GM11168 (cell line): ENCODE results near the gene MVK.

Source experiments
- in situ Hi-C: fragments of 300-500 bp; cut with MboI; formaldehyde crosslinking; loops from one replicate; pipeline ENCODE4 v1.12.0; 2022; ENCODE audit warnings: low sequenced_read_pairs; ENCODE audit not compliant: unreplicated experiment

MVK gene

DNA sequence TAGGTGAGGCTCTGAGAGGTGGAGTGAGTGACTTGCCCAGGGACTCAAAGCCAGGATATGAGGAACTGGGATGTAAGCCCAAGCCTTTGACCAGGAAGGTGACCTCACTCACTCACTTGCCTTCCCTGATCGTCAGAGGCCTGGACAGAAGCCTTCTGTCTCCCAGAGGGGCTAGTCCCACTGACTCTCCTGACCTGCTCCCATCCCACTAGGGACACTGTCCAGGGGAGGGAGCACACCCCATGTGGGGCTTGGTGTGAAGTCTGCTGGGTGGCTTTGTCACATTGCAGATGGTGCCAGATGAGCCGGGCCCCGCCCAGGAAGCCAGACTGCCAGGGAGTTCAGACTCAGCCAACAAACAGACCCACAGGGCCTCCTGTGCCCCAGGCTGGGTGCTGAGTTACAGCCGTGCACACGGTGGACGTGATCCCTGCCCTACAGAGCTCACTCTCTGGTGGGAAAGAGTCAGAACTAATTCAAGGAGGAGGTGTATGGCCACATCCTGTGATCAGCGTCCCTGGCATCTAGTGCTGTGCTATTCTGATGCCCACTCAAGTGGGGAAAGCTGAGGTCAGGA is 28.6 kb upstream of the MVK start:
- in situ Hi-C loops = no loop called here

DNA sequence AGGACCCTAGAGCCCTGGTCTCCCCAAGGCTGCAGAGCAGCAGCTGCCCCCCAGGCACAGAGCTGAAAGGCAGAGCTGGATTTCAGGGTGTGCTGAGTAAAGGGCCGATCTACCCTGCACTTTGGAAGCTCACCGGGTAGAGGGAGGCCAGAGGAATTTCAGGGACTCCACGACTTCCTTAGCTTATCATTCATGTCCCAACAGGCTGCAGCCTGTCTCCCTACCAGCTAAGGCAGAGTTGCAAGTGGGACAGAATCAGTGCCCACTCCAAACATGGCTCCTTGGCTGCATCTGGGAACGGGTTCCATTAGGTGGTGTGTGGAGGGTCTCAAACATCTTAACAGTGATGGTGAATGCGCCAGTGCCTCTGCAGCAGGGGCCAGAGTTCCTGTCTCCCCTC is 27.8 kb upstream of the MVK start:
- in situ Hi-C loops = no loop called here

DNA sequence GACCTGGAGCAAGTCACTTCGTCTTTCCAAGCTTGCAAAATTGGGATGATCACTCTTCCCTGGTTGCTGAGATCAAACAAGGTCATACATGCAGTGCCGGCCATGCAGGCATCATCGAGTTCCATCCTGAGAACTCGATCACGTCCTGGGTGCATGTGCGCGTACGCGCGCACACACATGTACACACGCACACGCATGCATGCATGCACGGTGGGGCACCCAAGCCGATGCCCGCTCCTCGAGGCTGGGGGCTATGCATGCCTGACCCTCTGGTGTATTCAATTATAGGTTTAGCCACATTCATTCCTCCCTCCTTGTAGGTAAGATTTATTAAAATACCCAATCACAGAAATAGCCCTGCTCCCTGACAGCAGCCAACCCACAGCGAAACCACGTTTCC is 26.3 kb upstream of the MVK start:
- in situ Hi-C loops = no loop called here

GRCh38 chr12:109548258-109548657 is 25.3 kb upstream of the MVK start:
- in situ Hi-C loops = no loop called here

GRCh38 chr12:109549613-109550270 is 23.9 kb upstream of the MVK start:
- in situ Hi-C loops = no loop called here

DNA sequence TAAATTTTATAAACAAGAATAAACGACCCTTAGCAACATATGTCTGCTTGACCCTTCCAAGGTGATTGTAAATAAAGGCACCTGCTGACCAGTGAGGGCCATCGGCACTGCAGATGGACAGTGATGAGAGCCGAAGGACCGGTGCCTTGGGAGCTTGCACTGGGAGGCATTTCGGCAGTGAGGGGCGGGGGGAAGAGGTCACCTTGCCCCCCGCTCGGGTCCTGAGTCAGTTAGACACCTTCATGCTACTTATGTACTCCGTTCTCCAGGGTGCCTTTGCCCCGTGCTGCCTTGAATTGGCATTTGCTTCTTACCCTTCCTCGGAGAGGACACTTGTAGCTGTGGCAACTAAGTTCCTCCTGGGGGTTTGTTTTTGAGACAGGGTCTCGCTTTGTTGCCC is 23.3 kb upstream of the MVK start:
- in situ Hi-C loops = no loop called here

- in situ Hi-C loops = no loop called here
Observed at GRCh38 chr12:109551108-109551507, 22.5 kb upstream of the MVK start.

DNA sequence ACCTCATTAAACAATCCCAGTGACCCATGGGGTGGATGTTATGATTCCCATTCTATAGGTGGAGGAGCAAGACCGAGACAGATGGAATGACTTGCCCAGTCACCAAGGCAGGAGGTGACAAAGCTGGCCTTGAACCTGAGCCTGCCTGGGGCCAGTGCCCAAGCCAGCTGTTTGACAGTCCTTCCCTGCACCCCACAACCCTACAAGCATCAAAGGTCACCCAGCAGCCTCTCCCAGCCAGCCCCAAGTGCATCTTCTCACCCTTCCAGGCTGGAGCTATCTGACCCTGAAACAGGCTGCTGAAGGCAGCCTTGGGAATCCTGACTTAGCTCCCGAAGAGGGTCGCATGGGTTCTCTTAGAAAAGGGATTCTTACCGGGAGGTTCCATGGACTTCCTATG is 20.6 kb upstream of the MVK start:
- in situ Hi-C loops = no loop called here

- in situ Hi-C loops = no loop called here
Observed at GRCh38 chr12:109553483-109553882, 20.1 kb upstream of the MVK start.

- in situ Hi-C loops = no loop called here
Observed at GRCh38 chr12:109553906-109554500, 19.6 kb upstream of the MVK start.

DNA sequence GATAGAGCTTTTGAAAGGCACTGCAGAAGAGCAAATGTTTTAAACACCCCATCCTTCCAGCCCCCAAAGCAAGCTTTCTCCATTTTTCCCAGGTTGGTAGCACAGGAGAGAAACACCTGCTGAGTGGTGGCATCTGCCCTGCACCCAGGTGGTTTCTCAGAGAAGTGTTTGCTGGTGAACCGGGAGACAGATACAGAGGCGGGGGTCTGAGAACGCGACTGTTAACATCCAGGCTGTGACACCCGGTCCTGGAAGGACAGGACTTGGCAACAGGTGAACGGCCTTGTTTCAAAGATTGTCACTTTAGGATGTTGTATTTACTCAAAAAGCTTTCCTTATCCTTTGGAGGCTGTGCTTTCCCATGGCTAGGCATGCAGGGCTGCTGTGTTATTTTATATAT is 18.8 kb upstream of the MVK start:
- in situ Hi-C loops = no loop called here

GRCh38 chr12:109555431-109556315 is 17.9 kb upstream of the MVK start:
- in situ Hi-C loops = no loop called here

- in situ Hi-C loops = no loop called here
Observed at GRCh38 chr12:109557200-109557599, 16.4 kb upstream of the MVK start.

DNA sequence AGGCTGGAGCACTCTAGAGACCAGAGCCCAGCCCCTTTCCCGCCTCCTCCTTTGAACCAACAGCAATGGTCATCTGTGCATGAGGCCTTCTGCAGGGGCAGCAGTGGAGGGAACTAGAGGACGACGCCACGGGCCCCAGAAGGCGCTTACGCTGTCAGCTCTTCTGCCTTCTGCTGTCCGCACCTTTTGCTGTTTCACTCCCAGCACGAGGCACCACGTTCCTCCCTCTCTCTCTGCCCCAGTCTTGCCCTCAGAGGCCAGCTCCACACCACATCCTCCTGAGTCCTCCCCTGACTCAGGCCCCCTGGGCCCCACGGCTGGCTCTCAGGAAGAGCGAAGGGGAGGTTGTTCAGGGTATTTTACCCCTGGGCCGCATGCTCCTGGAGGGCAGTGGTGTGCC is 15.8 kb upstream of the MVK start:
- in situ Hi-C loops = no loop called here

GRCh38 chr12:109558374-109559199 is 15.0 kb upstream of the MVK start:
- in situ Hi-C loops = no loop called here

GRCh38 chr12:109559200-109559505 is 14.4 kb upstream of the MVK start:
- in situ Hi-C loops = no loop called here

DNA sequence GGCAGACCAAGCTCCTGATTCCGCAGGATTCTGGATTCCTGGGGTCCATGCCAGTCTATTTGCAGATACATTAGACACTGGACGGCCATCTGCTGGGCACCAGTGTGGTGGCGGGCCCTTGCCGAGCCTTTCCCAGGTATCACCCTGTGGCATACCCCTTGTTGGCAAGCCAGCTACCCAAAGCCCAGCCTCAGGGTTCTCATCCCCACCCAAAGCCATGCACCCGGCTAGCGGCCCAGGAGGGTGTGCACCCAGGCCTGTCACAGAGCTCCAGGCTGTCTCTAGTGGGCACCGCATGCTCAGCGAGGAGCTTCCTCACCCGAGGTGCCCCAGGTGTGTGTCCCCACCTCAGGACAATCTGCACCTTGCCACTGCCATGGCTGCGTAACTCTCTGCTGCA is 14.0 kb upstream of the MVK start:
- in situ Hi-C loops = no loop called here

GRCh38 chr12:109560867-109561710 is 12.5 kb upstream of the MVK start:
- in situ Hi-C loops = no loop called here

DNA sequence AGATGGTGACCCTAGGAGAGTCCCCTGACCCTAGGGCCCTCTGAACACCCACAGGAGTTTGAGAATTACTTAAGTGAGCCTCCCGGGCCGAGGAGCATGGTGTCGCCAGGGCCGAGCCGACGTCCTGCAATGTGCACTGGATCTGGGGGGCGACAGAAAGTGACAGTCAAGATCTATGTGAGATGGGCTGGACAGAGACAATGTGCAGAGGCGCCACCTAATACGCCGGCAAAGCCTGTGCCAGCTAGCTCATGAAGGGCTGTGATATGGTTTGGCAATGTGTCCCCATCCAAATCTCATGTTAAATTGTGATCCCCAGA is 11.9 kb upstream of the MVK start:
- in situ Hi-C loops = no loop called here

DNA sequence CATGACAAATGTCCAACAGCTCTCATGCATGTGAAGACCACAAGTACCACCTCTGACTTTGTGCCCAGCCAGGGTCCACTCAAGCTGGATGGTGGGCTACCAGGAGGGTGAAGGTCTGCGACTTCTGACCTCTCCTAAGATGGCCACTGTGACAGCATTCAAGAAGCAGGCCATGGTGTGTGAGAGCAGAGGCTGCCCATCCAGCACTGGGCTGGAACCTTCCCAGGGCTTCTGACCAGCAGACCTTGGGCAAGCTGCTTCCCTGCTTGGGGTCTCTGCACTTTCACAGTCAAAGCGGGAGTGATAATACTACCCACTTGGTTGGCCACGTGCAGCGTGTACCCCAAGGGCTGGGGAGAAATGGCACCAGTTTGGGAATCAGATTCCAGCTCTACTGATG is 10.7 kb upstream of the MVK start:
- in situ Hi-C loops = no loop called here
